ENCODE data around the gene INAVA.

DNA sequence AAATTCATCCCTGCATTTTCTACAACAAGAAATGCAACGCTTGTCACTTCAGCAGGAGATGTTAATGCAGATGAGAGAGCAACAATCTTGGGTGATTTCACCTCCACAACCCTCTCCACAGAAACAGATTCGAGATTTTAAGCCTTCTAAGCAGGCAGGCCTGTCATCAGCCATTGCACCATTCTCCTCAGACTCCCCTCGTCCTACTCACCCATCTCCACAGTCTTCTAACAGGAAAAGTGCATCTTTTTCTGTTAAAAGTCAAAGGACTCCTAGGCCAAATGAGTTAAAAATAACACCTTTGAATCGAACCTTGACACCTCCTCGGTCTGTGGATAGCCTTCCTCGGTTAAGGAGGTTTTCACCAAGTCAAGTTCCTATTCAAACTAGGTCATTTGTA lies 45.3 kb upstream of the INAVA start:
- TF ChIP-seq ZNF274 (IDR thresholded peaks at IDR 0.05; ENCODE audit: insufficient read depth, insufficient read length) (no peak), RFX5 (IDR thresholded peaks at IDR 0.05; ENCODE audit: low read depth, low read length) (no peak), HCFC1 (IDR thresholded peaks at IDR 0.05; ENCODE audit: low read length) (no peak), POLR2AphosphoS5 (IDR thresholded peaks at IDR 0.05; ENCODE audit: low read length) (no peak)
- TF ChIP-seq, protein P1, sequence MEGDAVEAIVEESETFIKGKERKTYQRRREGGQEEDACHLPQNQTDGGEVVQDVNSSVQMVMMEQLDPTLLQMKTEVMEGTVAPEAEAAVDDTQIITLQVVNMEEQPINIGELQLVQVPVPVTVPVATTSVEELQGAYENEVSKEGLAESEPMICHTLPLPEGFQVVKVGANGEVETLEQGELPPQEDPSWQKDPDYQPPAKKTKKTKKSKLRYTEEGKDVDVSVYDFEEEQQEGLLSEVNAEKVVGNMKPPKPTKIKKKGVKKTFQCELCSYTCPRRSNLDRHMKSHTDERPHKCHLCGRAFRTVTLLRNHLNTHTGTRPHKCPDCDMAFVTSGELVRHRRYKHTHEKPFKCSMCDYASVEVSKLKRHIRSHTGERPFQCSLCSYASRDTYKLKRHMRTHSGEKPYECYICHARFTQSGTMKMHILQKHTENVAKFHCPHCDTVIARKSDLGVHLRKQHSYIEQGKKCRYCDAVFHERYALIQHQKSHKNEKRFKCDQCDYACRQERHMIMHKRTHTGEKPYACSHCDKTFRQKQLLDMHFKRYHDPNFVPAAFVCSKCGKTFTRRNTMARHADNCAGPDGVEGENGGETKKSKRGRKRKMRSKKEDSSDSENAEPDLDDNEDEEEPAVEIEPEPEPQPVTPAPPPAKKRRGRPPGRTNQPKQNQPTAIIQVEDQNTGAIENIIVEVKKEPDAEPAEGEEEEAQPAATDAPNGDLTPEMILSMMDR (IDR thresholded peaks at IDR 0.05 in 2 of 3, conservative IDR thresholded peaks at IDR 0.05 in 1 of 3; ENCODE audit: control insufficient read depth in 2 of 3, extremely low read depth in 1 of 3, insufficient read depth in 1 of 3, low read depth in 3 of 3, low read length in 3 of 3): no peak

Data from GM12878 (cell line).